H4 (cell line): ENCODE results near the gene ZNF215. TPM values are rescaled to one million over a fixed set of nuclear protein-coding genes. Genes with fewer than 3 reads are reported as not detected.
"Not testable (repeated sequence)": the region's sequence is repeated elsewhere in the genome, so short reads cannot be mapped to it uniquely, and the experiment has no call there.

Experiments
- DNase-seq: peaks from one replicate; pipeline ENCODE4 v3.0.0-alpha.2; 2015; ENCODE audit warnings: low spot score
- total RNA-seq: library from RNA; depleted of rRNA; stranded (reverse); fragments of >200 nt; shearing (Covaris generic); gene quantifications from 2 replicates; pipeline ENCODE4 v1.2.3, GENCODE V29; 2014; rRNA removed

The ZNF215 gene
- total RNA-seq, result 10.7 TPM in 2 replicates

DNA sequence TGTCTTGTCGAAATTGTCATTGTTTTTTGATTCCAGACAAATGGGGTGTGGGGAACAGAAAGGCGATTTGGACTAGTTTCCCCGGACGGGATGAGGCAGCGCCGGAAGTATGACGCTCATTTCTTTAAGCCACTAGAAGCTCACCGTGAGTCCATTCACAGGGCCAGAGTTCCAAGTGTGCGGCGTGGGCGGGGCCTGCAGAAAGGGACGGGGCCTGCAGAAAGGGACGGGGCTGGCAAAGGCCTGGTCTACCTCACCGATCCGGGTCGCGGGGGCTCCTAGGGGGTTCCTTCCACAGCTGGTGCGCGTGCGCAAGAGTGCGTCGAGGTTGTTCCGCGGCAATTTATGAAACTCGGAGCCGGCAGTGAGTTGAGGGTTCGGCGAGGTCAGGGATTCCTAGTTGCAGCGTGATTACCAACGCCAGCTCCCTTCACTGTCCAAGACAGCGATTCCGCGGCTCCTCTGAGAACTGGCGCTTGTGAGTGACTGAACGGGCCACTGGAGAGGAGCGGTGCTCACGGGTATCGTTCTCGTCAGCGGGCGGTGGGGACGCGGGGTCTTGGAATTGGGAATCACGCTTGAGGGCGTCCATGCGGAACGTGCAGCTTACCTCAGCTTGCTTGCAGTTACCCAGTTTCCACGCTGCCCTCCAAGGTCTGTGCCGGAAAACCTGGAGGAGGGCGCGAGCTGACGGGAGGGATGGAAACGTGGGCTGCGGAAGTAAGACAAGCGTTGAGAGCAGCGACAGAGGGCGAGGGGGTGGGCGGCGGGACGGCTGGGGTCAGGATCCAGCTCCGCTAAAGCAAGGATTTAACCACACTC, at the start of gene ZNF215:
Gene ZNF215, plus strand, starts transcription at position 219 of the 822 bp plus-strand sequence. CDS start 5,847 bp downstream, outside the sequence.
- peak; percentile 96 for DNase-seq

GRCh38 chr11:6876914-6877313, 49.3 kb upstream of the ZNF215 start:
- no peak for DNase-seq

DNA sequence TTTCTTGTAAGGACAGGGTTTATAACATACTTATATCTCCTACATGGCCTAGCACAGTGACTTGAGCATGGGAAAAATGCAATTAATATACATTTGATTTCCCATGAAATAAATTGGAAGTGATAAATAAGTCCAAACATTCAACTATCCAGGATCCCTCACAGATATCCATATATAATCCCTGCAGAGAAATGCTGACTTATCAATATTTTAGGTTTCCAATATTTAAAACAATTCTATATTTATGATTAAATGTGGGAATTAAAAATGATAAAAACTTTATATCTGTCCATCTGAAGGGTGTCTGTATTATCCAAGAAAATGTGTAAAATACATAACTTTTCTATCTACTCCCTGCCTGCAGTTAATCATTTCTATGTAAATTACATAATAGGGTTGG, 43.5 kb upstream of the ZNF215 start:
- no peak for DNase-seq

DNA sequence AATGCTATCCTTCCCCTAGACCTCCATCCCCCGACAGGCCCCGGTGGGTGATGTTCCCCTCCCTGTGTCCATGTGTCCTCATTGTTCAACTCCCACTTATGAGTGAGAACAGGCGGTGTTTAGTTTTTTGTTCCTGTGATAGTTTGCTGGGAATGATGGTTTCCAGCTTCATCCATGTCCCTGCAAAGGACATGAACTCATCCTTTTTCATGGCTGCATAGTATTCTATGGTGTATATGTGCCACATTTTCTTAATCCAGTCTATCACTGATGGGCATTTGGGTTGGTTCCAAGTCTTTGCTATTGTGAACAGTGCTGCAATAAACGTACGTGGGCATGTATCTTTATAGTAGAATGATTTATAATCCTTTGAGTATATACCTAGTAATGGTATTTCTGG, 38.5 kb upstream of the ZNF215 start:
- DNase-seq, result not testable (repeated sequence)

DNA sequence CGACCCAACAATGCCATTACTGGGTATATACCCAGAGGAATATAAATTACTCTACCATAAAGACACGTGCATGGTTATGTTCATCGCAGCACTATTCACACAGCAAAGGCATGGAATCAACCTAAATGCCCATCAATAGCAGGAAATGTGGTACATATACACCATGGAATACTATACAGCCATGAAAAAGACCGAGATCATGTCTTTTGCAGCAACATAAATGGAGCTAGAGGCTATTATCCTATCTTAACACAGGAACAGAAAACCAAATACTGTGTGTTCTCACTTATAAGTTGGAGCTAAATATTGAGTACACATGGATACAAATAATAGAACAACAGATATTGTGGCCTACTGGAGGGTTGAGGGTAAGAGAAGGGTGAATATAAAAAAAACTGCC, 37.4 kb upstream of the ZNF215 start:
- no peak for DNase-seq

DNA sequence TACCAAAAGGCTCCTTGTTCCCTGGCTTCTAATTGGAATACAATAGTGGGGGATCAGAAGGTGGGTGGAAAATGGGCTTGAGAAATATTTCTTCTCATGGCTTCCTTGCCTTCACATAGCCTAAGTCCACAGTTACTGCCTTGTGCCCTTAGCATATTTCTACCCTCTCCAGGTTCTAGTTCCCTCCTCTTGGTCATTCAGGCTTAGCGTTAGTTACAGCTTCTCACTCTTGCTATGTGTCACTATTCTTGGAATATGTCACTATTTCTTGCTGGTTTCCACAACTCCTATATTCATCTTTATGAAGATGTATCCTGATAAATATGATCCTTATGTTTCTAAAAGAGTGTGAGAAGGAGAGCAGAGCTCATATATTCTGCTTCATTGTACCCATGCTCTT, 36.4 kb upstream of the ZNF215 start:
- no peak for DNase-seq

DNA sequence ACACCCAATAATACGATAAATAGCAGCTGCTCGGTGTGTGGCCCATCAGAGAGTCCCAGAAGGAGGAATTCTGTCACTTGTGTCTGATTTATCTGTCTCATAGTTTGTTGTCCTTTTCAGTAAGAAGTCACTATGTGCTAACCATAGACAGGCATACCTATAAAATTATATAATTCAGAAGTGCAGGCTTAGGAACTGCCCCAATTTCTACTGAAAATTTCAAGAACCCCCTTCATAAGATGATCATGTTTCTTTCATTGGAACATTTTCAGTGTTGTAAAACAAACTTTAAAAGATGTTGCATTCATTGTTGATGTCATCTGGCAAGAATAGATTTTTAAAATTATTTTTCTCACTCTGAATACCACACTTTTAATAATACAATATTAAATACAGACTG, 33.8 kb upstream of the ZNF215 start, which contains the start of gene OR2D2:
Gene OR2D2, minus strand, starts transcription at position 101 of the 400 bp plus-strand sequence. Its CDS starts 0 bp downstream, at position 101.
- DNase-seq, result no peak

DNA sequence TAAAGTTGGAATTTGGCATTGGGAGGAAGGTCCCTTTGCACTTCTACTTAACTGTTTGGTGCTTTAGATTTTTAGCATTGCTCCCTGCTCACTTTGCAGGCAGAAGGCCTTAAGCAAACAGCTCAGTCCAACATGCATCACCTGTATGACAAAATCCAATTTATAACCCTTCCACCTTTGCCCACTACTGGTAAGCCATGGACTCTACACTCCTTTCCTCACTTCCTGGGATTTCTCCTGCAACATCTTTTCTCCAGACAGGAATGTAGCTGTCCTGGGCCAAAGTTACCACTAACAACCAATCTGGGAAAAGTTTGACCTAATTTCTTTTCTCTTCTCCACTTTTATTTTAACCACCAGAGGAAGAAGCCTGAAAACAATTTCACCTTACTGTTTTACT, 32.1 kb upstream of the ZNF215 start:
- no peak for DNase-seq

- DNase-seq, result no peak
Measured at GRCh38 chr11:6895010-6895409, 31.2 kb upstream of the ZNF215 start.

DNA sequence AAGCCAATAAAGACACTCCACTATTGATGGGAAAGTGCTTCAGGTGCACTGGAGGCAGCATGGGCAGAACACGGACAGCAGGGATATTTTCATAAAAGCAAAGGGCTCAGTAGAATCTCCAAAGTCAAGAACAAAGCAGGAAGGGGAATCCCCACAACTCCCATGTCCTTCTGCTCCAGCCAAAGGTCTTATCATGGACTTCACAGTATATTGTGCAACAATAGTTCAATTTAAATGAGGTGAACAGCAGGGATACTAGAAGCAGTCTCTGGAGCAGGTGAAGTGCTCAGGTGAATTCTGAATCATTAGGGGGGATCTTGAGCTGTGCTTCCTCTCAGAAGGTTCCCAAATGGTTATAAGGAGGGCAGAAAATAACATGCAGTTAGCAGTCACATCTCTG, 27.3 kb upstream of the ZNF215 start:
- DNase-seq, result no peak

- DNase-seq, result no peak
Measured at GRCh38 chr11:6900327-6900999, 25.8 kb upstream of the ZNF215 start.

GRCh38 chr11:6904804-6905203, 21.4 kb upstream of the ZNF215 start:
- not testable (repeated sequence) for DNase-seq

DNA sequence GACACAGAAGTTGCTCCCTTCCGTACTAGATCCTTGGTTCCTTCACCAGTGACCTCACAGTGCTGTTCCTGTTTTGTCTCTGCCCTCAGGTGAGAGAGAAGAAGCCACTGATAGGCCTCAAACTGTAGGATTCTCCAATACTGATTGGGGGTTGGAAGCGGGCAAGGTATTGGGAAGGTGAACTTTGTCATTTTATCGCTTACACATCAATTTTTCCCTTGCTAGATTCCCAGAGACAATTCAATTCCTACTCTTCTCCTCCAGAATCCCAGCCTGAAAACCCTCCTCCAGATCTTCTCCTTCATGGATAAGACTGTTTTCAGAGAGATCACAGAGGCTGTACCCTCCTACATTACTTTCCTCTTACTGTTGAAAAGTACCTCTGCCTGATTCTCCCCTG, 14.8 kb upstream of the ZNF215 start:
- no peak for DNase-seq

DNA sequence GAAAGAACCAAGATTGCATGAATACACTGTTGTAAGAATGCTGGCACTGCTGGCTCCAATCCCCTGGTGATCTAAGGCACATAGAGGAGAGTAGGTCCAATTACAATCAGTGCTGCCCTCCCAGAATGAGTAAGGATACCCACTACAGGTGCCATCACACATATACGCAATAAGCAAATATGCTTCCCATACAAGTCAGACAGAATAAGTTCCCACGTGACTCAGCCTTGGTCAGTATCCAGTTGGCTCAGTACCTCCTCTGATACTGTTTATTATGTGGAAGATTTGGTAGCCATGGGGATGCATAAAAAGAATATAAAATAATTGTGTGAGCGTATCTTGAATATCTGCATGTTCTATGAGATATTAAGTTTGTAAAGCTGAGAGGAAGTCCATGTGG, 14.3 kb upstream of the ZNF215 start:
- no peak for DNase-seq

DNA sequence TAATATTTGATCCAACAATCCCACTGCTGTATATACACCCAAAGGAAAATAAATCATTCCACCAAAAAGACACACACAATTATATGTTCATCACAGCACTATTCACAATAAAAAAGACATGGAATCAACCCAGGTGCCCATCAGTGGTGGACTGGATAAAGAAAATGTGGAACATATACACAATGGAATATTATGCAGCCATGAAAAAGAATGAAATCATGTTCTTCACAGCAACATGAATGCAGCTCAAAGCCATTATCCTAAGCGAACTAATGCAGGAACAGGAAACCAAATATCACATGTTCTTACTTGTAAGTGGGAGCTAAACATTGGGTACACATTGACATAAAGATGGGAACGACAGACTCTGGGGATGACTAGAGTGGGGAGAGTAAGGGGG, 6.5 kb upstream of the ZNF215 start:
- no peak for DNase-seq

- no peak for DNase-seq
Measured at GRCh38 chr11:6920702-6921101, 5.5 kb upstream of the ZNF215 start, which contains the start of gene OR2D3. Gene OR2D3, plus strand, starts transcription at chr11:6921002. Its CDS starts 0 bp downstream, at chr11:6921002.

DNA sequence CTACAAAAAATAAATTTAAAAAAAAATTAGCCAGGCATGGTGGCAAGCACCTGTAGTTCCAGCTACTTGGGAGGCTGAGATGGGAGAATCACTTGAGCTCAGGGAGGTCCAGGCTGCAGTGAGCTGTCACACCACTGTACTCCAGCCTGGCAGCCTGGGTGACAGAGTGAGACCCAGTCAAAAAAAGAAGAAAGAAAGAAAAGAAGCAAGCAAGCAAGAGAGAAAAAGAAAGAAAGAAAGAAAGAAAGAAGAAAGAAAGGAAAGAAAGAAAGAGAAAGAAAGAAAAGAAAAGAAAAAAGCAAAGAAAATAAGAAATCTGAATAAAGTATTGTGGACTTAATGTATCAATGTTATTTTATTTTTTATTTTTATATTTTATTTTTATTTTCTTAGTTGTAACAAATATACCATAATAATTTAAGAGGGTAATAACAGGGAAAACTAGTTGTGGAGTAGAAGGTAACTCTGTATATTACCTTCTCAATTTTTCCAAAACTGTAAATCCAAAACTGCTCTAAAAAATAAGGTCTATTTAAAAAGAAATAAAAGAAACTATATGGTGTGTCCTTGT, 1.1 kb upstream of the ZNF215 start:
- DNase-seq, result no peak

DNA sequence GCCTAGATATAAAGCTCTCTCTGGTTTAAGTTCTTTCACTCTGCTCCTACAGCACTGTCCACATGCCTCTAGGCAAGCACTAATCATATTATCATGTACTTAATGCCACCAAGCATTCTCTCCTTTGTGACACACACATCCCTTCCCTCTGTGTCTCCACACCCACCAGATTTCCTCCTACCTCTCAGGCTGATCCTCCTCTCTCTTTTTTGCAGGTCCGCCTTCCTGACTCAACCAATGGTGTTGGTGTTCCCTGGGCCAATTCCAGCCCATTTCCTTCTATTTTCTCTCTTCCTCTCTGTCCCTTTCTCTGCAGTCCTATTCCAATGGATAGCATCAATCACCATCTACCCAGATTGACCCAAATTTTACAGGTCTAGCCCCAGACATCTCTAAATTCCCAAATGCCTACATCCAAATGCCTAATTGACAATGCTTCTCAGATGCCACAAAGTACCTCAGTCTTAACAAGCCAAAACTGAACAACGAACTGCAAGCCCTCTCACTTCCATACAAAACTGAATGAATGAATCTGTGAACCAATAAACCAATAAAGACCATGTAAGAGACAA, 504 bp upstream of the ZNF215 start:
- peak; percentile 57 for DNase-seq

DNA sequence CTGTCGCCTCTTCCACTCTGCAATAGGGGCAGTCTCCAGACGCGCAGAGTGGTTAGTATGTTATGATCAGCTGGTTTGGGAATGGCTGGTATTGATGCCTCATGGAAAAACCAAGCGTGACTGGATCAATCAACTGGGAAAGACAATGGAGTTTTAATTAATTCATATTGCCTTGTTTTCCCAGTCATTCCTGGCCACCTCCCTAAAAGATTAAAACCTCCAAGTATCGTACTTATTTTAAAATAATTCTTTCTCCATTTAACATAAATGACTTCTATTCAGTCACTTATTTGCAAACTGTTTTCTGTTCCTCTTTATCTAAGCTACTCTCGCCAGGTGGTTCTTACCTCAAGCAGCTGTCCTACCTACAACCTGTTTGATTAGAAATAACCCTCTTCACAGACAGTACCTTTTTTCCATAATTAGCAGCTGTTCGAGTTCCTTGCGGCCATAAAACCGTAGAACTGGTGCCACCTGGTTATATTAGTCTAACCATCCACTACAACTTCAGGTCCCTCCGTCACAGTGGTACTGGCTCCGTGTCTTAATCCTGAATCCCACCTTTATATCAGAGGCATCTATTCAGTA, 898 bp downstream of the ZNF215 start:
- DNase-seq, result no peak

- no peak for DNase-seq
Measured at GRCh38 chr11:6928916-6929315, 2.7 kb downstream of the ZNF215 start.

DNA sequence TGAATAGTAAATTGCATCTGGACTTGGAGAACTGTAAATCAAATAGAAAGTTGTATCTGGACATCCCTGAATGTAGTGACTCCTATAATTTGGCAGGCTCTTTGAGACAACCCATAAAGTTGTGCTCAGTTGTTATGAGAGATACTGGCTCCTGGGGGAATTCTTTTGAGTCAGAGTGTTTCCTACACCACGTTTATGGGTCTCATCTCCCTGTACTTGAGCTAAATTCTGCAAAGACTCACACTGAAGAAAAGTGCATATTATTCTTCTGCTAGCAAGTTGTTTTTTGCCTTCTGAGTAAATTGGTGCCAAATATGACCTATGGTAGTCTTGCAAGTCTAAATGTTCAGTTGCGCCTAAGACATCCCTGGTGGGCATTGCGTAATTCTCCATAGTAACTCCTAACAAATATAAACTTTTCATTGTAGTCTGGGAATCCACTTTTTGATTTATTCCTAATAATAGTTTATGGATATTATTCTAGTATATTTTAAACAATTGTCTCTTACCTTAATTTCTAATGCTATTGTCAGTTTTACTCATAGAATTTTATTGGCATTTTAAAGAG, 5.0 kb downstream of the ZNF215 start:
- DNase-seq, result no peak

- no peak for DNase-seq
Measured at GRCh38 chr11:6932145-6932544, 5.9 kb downstream of the ZNF215 start.
